ENCODE results near the gene FBXO36. TPM values are rescaled to one million over a fixed set of nuclear protein-coding genes. Genes with fewer than 3 reads are reported as not detected.

Gene FBXO36
- polyA plus RNA-seq, 2 of the 4 experiments (the other 2 are of a cell fraction), result 2.0 to 5.5 TPM

DNA sequence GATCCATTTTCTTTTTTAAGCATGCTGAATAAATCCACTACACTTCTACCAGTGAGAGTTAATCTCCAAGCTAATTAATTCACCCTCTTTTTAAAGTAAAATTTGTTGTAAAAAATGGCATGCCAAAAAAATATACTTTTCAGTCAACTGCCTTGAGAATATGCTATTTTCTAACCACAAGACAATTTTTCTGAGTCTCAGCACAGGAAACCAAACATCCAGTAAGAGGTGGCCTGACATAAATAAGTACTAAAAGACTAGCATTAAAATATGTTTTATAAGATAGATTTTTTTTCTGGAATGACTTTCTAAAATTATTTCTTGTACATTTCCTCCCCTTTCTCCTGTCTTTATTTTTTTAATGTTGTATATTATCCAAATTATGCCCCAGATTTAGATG is 2.9 kb downstream of the FBXO36 start:
- POLR2A ChIA-PET, result no interaction called here
- FAIRE-seq, result no peak

DNA sequence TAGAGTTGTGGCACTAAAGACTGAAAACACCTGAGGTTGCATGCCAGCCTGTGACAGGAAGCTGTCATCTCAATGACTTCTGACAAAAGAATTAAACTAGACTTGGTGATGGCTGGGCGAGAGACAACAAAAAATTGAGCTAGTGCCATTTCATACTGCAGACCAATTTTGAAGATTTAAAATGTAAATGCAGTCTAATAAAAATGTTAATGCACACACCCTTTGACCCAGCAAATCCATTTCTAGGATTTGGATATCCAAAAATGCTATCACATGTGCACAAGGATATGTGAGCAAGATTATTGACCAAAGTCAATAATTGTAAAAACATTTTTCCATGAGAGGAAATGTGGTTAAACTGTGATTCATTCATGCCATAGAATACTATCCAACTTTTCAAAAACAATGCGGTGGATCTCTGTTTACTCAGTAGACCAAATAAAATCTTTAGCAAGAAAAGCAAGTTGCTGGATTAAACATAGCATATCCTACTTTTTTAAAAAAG is 5.6 kb downstream of the FBXO36 start:
- ATAC-seq (peak in 1 of 2 experiments; percentile 39; a peak in 1 of 6 replicates), FAIRE-seq (no peak), DNase-seq (ENCODE audit: low read depth in 1 of 2, low spot score in 1 of 2) (no peak)
- Histone ChIP-seq H3K9me3 (no peaks in the 10 kb centered on the region), H3K4me3 (no peak overlapping the region), H3K4me1 (peaks cover 28% of the 10 kb centered on the region), H3K4me2 (peak overlapping the region; percentile 57), H3K27ac (no peak overlapping the region)
- WGBS (ENCODE audit: missing lambda C conversion rate), result 25% methylated on average over 2 of the region's 2 CpGs
- no peak for TF ChIP-seq RARB (CRISPR knock-in tag; IDR thresholded peaks at IDR 0.05)
- ChIA-PET CTCF (interaction anchor here (1.1 kb wide), 1 partner anchor 81 kb away, joined by 3 read pairs; no protein-coding TSS in a partner anchor), POLR2A (interaction anchor here (0.7 kb wide), 1 partner anchor 15 kb away, joined by 4 read pairs; no protein-coding TSS in a partner anchor)

More for the DNA sequence above, 2.9 kb downstream of the FBXO36 start:
- Histone ChIP-seq H3K4me3 (no peak overlapping the region), H3K4me1 (peaks cover 28% of the 10 kb centered on the region), H3K4me2 (no peak overlapping the region), H3K9me3 (no peaks in the 10 kb centered on the region), H3K27ac (no peak overlapping the region)
- TF ChIP-seq PBX3 (IDR thresholded peaks at IDR 0.05) (no peak), BCL3 (IDR thresholded peaks at IDR 0.05) (no peak), MAFK (IDR thresholded peaks at IDR 0.05; ENCODE audit: partially characterized antibody) (no peak), SREBF2 (IDR thresholded peaks at IDR 0.05) (no peak), SMC3 (IDR thresholded peaks at IDR 0.05) (no peak), MAX (IDR thresholded peaks at IDR 0.05) (no peak), POLR2A (IDR thresholded peaks at IDR 0.05; ENCODE audit: low read length) (no peak), CBX2 (IDR thresholded peaks at IDR 0.05; ENCODE audit: borderline replicate concordance, low read depth) (no peak), BHLHE40 (IDR thresholded peaks at IDR 0.05; ENCODE audit: low read depth, low read length) (no peak), HOXA7 (CRISPR knock-in tag; IDR thresholded peaks at IDR 0.05) (no peak), ZNF302 (CRISPR knock-in tag; IDR thresholded peaks at IDR 0.05) (no peak), HES2 (IDR thresholded peaks at IDR 0.05) (no peak), GATA3 (IDR thresholded peaks at IDR 0.05; ENCODE audit: borderline replicate concordance) (no peak), NFE2L2 (conservative IDR thresholded peaks at IDR 0.05; ENCODE audit: low read length) (no peak), EP300 (IDR thresholded peaks at IDR 0.05) (no peak), KDM1A (IDR thresholded peaks at IDR 0.05; ENCODE audit: low read depth) (no peak), RARB (CRISPR knock-in tag; IDR thresholded peaks at IDR 0.05) (no peak), FOXS1 (CRISPR knock-in tag; IDR thresholded peaks at IDR 0.05) (no peak), ELK1 (IDR thresholded peaks at IDR 0.05; ENCODE audit: low read depth, low read length) (no peak)
- no peak for ATAC-seq
- CTCF ChIA-PET, result interaction anchor here (0.7 kb wide), 1 partner anchor 36 kb away, joined by 3 read pairs; no protein-coding TSS in a partner anchor
- no peak for DNase-seq (ENCODE audit: low read depth in 1 of 2, low spot score in 1 of 2)

DNA sequence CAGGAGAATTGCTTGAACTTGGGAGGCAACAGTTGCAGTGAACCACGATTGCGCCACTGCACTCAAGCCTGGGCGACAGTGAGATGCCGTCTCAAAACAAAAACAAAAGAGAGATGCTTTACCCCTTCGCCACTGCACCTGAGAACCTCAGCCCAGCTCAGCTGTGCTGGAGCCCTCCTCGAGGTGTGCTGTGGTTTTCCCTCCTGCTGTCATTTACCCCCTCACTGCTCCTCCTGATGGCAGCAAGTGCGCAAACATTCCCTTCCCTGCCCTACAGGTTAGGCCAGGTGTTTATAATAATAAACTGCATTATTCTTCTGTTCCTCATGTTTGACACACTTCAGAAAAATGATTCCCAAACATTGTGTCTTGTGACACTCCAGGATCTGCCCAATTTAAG is 8.4 kb downstream of the FBXO36 start:
- POLR2A ChIA-PET, result no interaction called here
- Histone ChIP-seq H3K27ac (no peak overlapping the region), H3K9me3 (no peaks in the 10 kb centered on the region), H3K4me1 (peaks cover 21% of the 10 kb centered on the region), H3K4me2 (no peak overlapping the region), H3K4me3 (no peak overlapping the region)
- TF ChIP-seq EHMT2 (IDR thresholded peaks at IDR 0.05; ENCODE audit: low read depth) (no peak), TP53 (CRISPR knock-in tag; IDR thresholded peaks at IDR 0.05) (no peak), ZSCAN20 (CRISPR knock-in tag; IDR thresholded peaks at IDR 0.05) (no peak), EHF (CRISPR knock-in tag; IDR thresholded peaks at IDR 0.05) (no peak), CHD2 (IDR thresholded peaks at IDR 0.05; ENCODE audit: low read length, partially characterized antibody) (no peak), REST (IDR thresholded peaks at IDR 0.05) (no peak), CBX8 (IDR thresholded peaks at IDR 0.05) (no peak), ESRRA (IDR thresholded peaks at IDR 0.05; ENCODE audit: borderline replicate concordance, low read length) (no peak), RCOR1 (IDR thresholded peaks at IDR 0.05; ENCODE audit: low read depth, low read length) (no peak), HOXB5 (CRISPR knock-in tag; IDR thresholded peaks at IDR 0.05) (no peak)
- TF ChIP-seq, protein P1, sequence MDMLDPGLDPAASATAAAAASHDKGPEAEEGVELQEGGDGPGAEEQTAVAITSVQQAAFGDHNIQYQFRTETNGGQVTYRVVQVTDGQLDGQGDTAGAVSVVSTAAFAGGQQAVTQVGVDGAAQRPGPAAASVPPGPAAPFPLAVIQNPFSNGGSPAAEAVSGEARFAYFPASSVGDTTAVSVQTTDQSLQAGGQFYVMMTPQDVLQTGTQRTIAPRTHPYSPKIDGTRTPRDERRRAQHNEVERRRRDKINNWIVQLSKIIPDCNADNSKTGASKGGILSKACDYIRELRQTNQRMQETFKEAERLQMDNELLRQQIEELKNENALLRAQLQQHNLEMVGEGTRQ (IDR thresholded peaks at IDR 0.05), result no peak
- peak in 1 of 2 experiments; percentile 35; a peak in 1 of 6 replicates for ATAC-seq
- no peak for FAIRE-seq
- 89% methylated on average over 5 of the region's 7 CpGs for WGBS (ENCODE audit: missing lambda C conversion rate)
- DNase-seq (ENCODE audit: low read depth in 1 of 2, low spot score in 1 of 2), result no peak
- CTCF ChIA-PET, result no interaction called here

Data from A549 (cell line).